HPDE6-E6E7 (cell line): ENCODE data around the gene MYL11.

Experiments used
- DNase-seq: peaks from one replicate; pipeline ENCODE4 v3.0.0; 2011; ENCODE audit warnings: missing footprints; ENCODE audit errors: extremely low spot score

The MYL11 gene

GRCh38 chr16:30354423-30355143 is 20.0 kb upstream of the MYL11 start:
- no peak for DNase-seq

GRCh38 chr16:30355144-30355953 is 19.3 kb upstream of the MYL11 start, which contains the start of gene CD2BP2:
CD2BP2 (minus strand) TSS chr16:30355308; CDS start chr16:30354681, 627 bp downstream.
- DNase-seq = peak; percentile 98

- DNase-seq = no peak
Observed at GRCh38 chr16:30355954-30356308, 18.7 kb upstream of the MYL11 start.

GRCh38 chr16:30356401-30357084 is 18.1 kb upstream of the MYL11 start:
- no peak for DNase-seq

- DNase-seq = no peak
Observed at GRCh38 chr16:30357085-30357714, 17.4 kb upstream of the MYL11 start.

- no peak for DNase-seq
Observed at GRCh38 chr16:30357715-30358576, 16.7 kb upstream of the MYL11 start.

GRCh38 chr16:30358577-30358936 is 16.0 kb upstream of the MYL11 start:
- DNase-seq = no peak

- no peak for DNase-seq
Observed at GRCh38 chr16:30358990-30359870, 15.4 kb upstream of the MYL11 start.

- no peak for DNase-seq
Observed at GRCh38 chr16:30359871-30360170, 14.8 kb upstream of the MYL11 start.

GRCh38 chr16:30361180-30361579 is 13.4 kb upstream of the MYL11 start:
- DNase-seq = no peak

GRCh38 chr16:30365200-30365599 is 9.4 kb upstream of the MYL11 start:
- no peak for DNase-seq

GRCh38 chr16:30366511-30366910 is 8.1 kb upstream of the MYL11 start:
- DNase-seq = no peak

- DNase-seq = no peak
Observed at GRCh38 chr16:30367349-30368009, 7.1 kb upstream of the MYL11 start.

GRCh38 chr16:30368122-30368791 is 6.3 kb upstream of the MYL11 start:
- peak; percentile 50 for DNase-seq

GRCh38 chr16:30368792-30369090 is 5.9 kb upstream of the MYL11 start:
- DNase-seq = no peak

GRCh38 chr16:30369091-30369937 is 5.3 kb upstream of the MYL11 start:
- DNase-seq = no peak

- DNase-seq = no peak
Observed at GRCh38 chr16:30369938-30370455, 4.6 kb upstream of the MYL11 start.
